HG03571 (cell line): ENCODE data around the gene TKFC.

Experiments
- ATAC-seq: cut with Tn5 transposase; IDR thresholded peaks from one replicate; pipeline ENCODE4 v1.9.1; 2021; ENCODE audit not compliant: unreplicated experiment

The TKFC gene

DNA sequence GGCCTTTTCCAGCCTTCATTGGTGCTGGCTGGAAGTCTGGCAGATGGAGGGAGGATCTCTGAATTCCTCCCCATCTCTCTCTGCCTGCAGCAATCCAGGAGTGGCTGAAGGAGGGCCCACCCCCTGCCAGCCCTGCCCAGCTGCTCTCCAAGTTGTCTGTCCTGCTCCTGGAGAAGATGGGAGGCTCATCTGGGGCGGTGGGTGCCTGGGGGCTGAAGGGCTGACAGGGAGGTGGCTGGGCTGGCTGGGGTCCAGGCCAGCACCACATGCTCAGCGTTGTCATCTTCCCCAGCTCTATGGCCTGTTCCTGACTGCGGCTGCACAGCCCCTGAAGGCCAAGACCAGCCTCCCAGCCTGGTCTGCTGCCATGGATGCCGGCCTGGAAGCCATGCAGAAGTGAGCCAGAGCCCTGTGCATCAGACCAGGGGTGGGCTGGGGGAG, 12.2 kb downstream of the TKFC start:
- no peak for ATAC-seq

- ATAC-seq = no peak
Observed at GRCh38 chr11:61345954-61346843, 13.2 kb downstream of the TKFC start.

- no peak for ATAC-seq
Observed at GRCh38 chr11:61347916-61348461, 15.0 kb downstream of the TKFC start.

GRCh38 chr11:61349189-61349751, 16.2 kb downstream of the TKFC start:
- ATAC-seq = no peak

- no peak for ATAC-seq
Observed at GRCh38 chr11:61349916-61350315, 16.9 kb downstream of the TKFC start.

GRCh38 chr11:61350336-61350735, 17.3 kb downstream of the TKFC start:
- ATAC-seq = no peak

DNA sequence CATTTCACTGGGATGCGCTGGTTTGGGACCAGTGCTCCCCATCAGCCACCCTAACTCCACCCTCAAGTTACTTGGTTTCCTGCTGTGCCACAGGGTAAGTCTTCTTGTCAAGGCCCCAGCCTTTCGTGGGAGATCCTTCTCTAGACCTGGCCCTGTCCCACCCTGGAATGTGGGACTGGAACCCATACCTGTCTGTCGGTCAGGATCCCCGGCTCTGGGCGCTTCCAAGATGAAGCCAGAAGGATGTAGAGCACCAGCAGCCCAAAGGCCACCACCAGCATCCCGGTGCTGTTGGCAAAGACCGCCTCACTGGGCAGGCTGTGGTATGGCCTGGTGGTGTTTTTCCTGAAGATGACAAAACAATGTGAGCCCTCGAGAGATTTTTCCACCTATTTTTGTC, 17.8 kb downstream of the TKFC start:
- no peak for ATAC-seq

- ATAC-seq = no peak
Observed at GRCh38 chr11:61352038-61352437, 19.0 kb downstream of the TKFC start.

DNA sequence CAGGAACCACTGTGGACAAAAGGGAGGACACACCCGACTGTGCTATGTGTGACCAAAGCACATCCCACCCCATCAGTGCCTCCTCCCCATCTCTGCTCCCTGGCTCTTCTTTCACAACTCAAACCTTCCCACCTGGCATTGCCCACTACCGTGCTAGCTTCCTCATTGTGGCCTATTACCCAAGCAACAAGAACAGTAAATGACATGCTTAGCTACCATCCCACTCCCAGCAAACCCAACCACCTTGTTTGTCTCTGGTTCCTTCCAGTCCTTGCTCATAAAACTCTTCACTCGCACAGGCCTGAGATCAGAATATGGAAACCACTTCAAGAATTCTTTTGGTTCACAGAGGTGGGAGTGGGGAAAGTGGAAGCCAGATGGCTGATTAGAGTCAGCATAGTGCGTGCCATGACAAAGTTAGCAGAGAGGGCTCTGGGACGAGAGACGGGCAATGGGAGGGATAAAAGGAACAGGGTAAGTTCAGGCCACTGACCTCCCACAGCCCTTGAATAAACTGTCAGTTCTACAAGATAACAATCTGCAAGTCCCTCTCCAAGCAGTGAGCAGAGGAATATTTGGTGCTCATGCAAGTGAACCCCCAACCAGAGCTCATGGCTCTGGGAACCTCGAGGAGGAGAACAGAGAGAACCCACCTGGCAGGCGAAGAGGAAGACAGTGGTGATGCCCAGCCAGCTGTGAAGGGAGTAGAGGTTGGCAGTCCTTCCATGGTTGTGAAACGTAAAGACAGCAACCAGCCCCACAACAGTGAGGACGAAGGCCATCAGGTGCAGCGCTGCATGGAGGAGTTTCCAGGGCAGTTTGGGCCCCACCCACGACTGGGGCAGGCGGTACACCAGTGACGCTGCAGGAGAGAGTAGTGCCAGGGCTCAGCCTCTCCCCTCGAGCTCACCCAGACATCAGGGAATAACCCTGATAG, 20.4 kb downstream of the TKFC start:
- no peak for ATAC-seq

DNA sequence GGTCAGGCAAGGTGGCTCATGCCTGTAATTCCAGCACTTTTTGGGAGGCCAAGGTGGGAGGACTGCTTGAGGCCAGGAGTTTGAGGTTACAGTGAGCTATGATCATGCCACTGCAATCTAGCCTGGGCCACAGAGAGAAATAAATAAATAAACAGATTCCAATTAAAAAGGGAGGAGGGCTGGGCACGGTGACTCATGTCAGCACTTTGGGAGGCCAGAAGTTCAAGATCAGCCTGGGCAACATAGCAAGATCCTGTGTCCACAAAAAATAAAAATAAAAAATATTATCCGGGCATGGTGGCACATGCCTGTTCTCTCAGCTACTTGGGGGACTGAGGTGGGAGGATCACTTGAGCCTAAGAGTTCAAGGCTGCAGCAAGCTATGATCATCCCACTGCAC, 21.2 kb downstream of the TKFC start:
- no peak for ATAC-seq

DNA sequence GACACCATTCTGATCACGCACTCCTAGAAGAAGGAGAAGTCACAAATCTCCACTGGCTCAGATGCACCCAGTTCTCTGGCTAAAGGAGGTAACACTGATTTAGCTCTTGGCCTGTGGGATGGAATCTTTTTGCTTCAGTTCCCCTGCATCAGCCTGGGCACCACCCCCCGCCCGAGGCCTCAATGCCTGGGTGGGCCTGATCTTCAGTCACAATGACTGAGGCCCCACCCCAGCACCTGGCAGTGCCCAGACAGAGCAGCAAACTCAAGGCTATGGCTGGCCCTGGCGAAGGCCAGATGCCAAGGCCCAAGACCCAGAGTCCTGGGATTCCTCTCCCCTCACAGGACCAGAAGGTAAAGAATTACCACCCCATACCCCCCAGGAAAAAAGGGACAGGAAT, 23.7 kb downstream of the TKFC start:
- ATAC-seq = no peak

- peak; percentile 49 for ATAC-seq
Observed at GRCh38 chr11:61357233-61357893, 24.3 kb downstream of the TKFC start.

- ATAC-seq = no peak
Observed at GRCh38 chr11:61357894-61358239, 24.8 kb downstream of the TKFC start.

DNA sequence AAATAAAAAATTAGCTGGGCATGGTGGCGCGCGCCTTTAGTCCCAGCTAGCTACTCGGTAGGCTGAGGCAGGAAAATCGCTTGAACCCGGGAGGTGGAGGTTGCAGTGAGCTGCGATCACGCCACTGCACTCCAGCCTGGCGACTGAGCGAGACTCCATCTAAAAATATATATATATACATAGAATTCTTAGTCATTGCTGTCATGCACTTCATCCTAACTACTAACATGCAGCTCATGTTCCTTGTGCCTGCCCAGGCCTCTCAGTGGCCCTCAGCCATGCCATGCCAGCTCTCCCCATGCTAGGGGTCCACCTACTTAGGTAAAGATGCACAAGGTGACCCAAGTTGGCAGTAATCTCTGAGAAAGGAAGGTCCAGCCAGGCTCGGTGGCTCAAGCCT, 25.5 kb downstream of the TKFC start:
- no peak for ATAC-seq

GRCh38 chr11:61359516-61359915, 26.5 kb downstream of the TKFC start:
- ATAC-seq = no peak

- ATAC-seq = no peak
Observed at GRCh38 chr11:61361237-61361740, 28.3 kb downstream of the TKFC start.

DNA sequence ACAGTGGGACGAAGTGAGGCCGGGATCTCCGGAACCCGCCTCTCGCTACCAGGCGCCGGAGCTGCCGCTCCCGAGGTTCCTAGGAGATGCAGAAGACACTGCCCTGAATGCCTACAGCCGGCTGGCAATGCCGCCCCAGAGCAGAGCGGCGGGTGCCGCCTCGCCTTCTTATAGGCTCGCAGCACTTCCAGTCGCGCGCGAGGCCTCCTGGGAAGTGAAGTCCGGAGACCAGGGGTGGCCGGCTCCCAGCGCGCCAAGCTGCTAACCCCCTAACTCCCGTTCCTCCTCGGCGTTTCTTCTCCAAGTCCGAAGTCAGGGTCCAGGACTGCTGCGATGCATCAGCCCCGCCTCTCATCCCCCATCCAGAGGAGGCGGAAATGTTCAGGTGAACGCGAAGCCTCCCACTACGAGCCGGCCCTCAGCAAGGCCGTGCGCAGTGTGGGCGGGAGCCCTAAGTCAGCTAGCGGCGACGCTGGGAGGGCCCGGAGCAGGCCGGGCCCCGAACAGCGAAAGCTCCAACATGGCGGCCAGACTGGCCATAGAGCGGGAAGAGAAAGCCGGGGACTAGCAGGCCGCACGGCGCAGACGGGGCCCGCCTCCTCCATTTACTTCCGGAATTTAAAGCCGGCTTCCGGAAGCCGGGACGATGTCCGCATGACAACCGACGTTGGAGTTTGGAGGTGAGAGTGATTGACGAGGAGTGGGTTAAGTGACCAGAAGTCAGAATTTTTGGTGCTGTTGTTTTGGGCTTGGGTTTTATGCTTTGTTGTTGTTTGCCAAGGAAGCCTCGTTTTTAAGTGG, 28.9 kb downstream of the TKFC start, which contains the start of the genes CYB561A3 and TMEM138:
Gene CYB561A3, minus strand, starts transcription at position 142 of the 801 bp plus-strand sequence. CDS start 5,169 bp downstream, outside the sequence.
Gene TMEM138, plus strand, starts transcription at position 634 of the 801 bp plus-strand sequence. CDS start 2,017 bp downstream, outside the sequence.
- peak; percentile 77 for ATAC-seq

DNA sequence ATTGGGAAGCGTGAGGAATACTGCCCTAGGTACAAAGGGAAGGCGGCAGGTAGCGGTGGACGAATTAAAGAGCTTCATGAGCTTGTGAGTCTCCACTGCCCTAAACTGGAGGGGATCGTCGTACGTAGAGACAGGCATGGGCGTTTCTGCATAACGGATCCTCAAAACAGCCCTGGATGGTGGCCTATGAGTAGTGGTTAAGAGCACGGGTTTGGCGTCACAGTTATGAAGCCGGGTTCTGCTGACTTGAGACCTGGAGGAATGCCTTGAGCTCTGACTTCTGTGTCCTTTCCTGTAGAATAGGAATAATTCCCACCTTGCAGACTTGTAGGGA, 29.5 kb downstream of the TKFC start:
- no peak for ATAC-seq

GRCh38 chr11:61364012-61364675, 31.1 kb downstream of the TKFC start:
- ATAC-seq = no peak
